Gastroesophageal sphincter (tissue), 3 donors: ENCODE data around the gene EXOC4.

Source experiments
- EP300 ChIP-seq: sonication (generic); formaldehyde crosslinking; IDR thresholded peaks from one replicate; pipeline ENCODE4 v1.6.1; 2017; ENCODE audit warnings: antibody characterized with exemption, mild to moderate bottlenecking
- TF ChIP-seq, protein P1 (sequence below), 4 experiments: fragments of 200-600 bp in 2 of 4; fragments of 450-650 bp in 2 of 4; sonication (generic) in 1 of 4; IDR thresholded peaks; one replicate each; pipeline ENCODE4 v1.5.1; 2017 to 2019; ENCODE audit warnings: antibody characterized with exemption in 4 of 4, mild to moderate bottlenecking in 2 of 4, moderate library complexity in 2 of 4

DNA sequence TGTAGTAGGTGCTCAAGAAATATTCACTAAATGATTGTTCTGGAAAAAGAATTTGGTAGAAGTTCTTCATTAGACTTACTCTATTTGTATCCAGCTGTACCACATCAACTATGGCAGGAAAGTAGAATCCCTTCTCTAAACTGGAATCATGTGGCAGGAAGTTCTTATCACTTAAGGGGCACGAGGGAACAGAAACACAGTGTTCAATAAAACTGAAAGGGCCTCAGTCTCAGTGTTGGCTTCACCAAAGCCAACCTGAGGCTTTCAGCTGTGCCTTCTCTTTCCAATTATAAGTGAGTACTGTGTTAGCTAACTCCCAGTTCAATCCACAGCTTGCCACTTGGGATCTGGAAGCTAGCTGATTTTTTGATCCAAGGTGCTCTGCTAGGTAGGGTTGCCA lies 616.7 kb downstream of the EXOC4 start:
- TF ChIP-seq, protein P1, sequence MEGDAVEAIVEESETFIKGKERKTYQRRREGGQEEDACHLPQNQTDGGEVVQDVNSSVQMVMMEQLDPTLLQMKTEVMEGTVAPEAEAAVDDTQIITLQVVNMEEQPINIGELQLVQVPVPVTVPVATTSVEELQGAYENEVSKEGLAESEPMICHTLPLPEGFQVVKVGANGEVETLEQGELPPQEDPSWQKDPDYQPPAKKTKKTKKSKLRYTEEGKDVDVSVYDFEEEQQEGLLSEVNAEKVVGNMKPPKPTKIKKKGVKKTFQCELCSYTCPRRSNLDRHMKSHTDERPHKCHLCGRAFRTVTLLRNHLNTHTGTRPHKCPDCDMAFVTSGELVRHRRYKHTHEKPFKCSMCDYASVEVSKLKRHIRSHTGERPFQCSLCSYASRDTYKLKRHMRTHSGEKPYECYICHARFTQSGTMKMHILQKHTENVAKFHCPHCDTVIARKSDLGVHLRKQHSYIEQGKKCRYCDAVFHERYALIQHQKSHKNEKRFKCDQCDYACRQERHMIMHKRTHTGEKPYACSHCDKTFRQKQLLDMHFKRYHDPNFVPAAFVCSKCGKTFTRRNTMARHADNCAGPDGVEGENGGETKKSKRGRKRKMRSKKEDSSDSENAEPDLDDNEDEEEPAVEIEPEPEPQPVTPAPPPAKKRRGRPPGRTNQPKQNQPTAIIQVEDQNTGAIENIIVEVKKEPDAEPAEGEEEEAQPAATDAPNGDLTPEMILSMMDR (IDR thresholded peaks at IDR 0.05), result no peak
- no peak for TF ChIP-seq EP300
